ENCODE measurements around the gene BMI1. TPM values are rescaled to one million over a fixed set of nuclear protein-coding genes. Genes with fewer than 3 reads are reported as not detected.

The BMI1 gene
- total RNA-seq, 1 donor from 2014 or later, result 30.8 TPM

- no peak overlapping the region for H3K27ac Mint-ChIP-seq (ENCODE audit: unreplicated experiment)
- H3K9me3 Mint-ChIP-seq (ENCODE audit: unreplicated experiment), result peaks cover 10% of the 10 kb centered on the region
- TF ChIP-seq EZH2 (IDR thresholded peaks at IDR 0.05; ENCODE audit: insufficient read depth, low read length) (peak; percentile 53), CTCF (IDR thresholded peaks at IDR 0.05; ENCODE audit: insufficient read depth, low read depth, low read length) (no peak)
- no peaks in the 10 kb centered on the region for H3K36me3 ChIP-seq (ENCODE audit: insufficient read depth, low read length)
- no peak overlapping the region for H3K4me3 Mint-ChIP-seq (ENCODE audit: unreplicated experiment)
- H3K27me3 Mint-ChIP-seq (ENCODE audit: low read depth, unreplicated experiment), result peaks cover 68% of the 10 kb centered on the region
- no peak overlapping the region for H3K4me2 ChIP-seq (ENCODE audit: low read length)
- peaks cover 29% of the 10 kb centered on the region for H3K4me1 ChIP-seq (ENCODE audit: insufficient read depth, low read length)
- H2AFZ ChIP-seq (ENCODE audit: low read depth, low read length), result no peak overlapping the region
- H3K4me3 ChIP-seq (ENCODE audit: insufficient read depth, low read depth, low read length), result no peak overlapping the region
- no peaks in the 10 kb centered on the region for H4K20me1 ChIP-seq (ENCODE audit: insufficient read depth, low read length)
- H3K4me1 Mint-ChIP-seq (ENCODE audit: low read depth, unreplicated experiment), result peaks cover 6% of the 10 kb centered on the region
- no peaks in the 10 kb centered on the region for H3K79me2 ChIP-seq (ENCODE audit: insufficient read depth, low read length)
- no peak overlapping the region for H3K9ac ChIP-seq (ENCODE audit: low read length)
- peaks cover 3% of the 10 kb centered on the region for H3K36me3 Mint-ChIP-seq (ENCODE audit: low read depth, unreplicated experiment)
- peaks cover 83% of the 10 kb centered on the region for H3K27me3 ChIP-seq (ENCODE audit: insufficient read depth, low read length)
- no peak overlapping the region for H3K27ac ChIP-seq (ENCODE audit: low read depth, low read length)
- peaks cover 4% of the 10 kb centered on the region for H3K9me3 ChIP-seq (ENCODE audit: insufficient read depth, low read depth, low read length)
- no peak for FAIRE-seq
- no peak for DNase-seq (ENCODE audit: low read depth)
Measured at GRCh38 chr10:22338185-22338900, 17.4 kb downstream of the BMI1 start.

- no peak overlapping the region for H2AFZ ChIP-seq (ENCODE audit: low read depth, low read length)
- no peak overlapping the region for H3K4me2 ChIP-seq (ENCODE audit: low read length)
- H3K9ac ChIP-seq (ENCODE audit: low read length), result no peak overlapping the region
- H3K4me3 ChIP-seq (ENCODE audit: insufficient read depth, low read depth, low read length), result no peak overlapping the region
- DNase-seq (ENCODE audit: low read depth), result no peak
- no peak for FAIRE-seq
- Mint-ChIP-seq H3K4me1 (ENCODE audit: low read depth, unreplicated experiment) (peaks cover 3% of the 10 kb centered on the region), H3K9me3 (ENCODE audit: unreplicated experiment) (peaks cover 4% of the 10 kb centered on the region), H3K36me3 (ENCODE audit: low read depth, unreplicated experiment) (no peaks in the 10 kb centered on the region), H3K4me3 (ENCODE audit: unreplicated experiment) (no peak overlapping the region), H3K27ac (ENCODE audit: unreplicated experiment) (no peak overlapping the region), H3K27me3 (ENCODE audit: low read depth, unreplicated experiment) (peaks cover 68% of the 10 kb centered on the region)
- peaks cover 4% of the 10 kb centered on the region for H3K9me3 ChIP-seq (ENCODE audit: insufficient read depth, low read depth, low read length)
- peaks cover 84% of the 10 kb centered on the region for H3K27me3 ChIP-seq (ENCODE audit: insufficient read depth, low read length)
- no peak overlapping the region for H3K27ac ChIP-seq (ENCODE audit: low read depth, low read length)
- H3K4me1 ChIP-seq (ENCODE audit: insufficient read depth, low read length), result peaks cover 29% of the 10 kb centered on the region
- TF ChIP-seq CTCF (IDR thresholded peaks at IDR 0.05; ENCODE audit: insufficient read depth, low read depth, low read length) (no peak), EZH2 (IDR thresholded peaks at IDR 0.05; ENCODE audit: insufficient read depth, low read length) (no peak)
- no peaks in the 10 kb centered on the region for H3K36me3 ChIP-seq (ENCODE audit: insufficient read depth, low read length)
- H4K20me1 ChIP-seq (ENCODE audit: insufficient read depth, low read length), result no peaks in the 10 kb centered on the region
- H3K79me2 ChIP-seq (ENCODE audit: insufficient read depth, low read length), result no peaks in the 10 kb centered on the region
Measured at GRCh38 chr10:22338931-22339330, 18.0 kb downstream of the BMI1 start.

DNA sequence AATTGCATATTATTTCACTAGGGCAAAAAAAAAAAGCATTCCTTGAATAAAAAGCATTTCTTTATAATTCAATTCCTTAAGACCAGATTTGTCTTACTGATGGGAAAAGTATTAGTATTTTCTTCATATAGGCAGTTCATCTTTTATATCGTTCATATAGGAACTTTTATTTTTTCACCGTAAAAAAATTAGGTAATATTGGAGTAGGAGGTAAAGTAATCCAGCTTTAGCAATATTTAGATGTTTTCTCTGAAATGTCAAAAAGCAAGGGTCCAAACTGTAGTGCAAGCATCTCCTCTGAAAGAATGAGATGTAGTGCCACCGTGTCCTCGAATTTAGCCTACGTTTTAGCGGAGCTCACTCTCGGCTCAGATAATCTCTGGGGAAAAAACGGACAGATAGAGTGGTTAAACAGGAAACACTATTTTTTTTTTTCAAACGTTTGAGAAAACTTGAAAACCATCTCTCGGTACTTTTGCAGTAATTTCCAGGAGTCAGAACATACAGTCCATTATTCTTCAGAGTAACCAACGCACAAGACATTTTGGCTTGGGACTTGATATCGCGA, 18.9 kb downstream of the BMI1 start:
- Mint-ChIP-seq H3K9me3 (ENCODE audit: unreplicated experiment) (peaks cover 9% of the 10 kb centered on the region), H3K36me3 (ENCODE audit: low read depth, unreplicated experiment) (no peaks in the 10 kb centered on the region), H3K4me3 (ENCODE audit: unreplicated experiment) (peak overlapping the region; percentile 93), H3K4me1 (ENCODE audit: low read depth, unreplicated experiment) (peaks cover 3% of the 10 kb centered on the region), H3K27ac (ENCODE audit: unreplicated experiment) (peak overlapping the region; percentile 92), H3K27me3 (ENCODE audit: low read depth, unreplicated experiment) (peaks cover 73% of the 10 kb centered on the region)
- Histone ChIP-seq H3K27me3 (ENCODE audit: insufficient read depth, low read length) (peaks cover 84% of the 10 kb centered on the region), H4K20me1 (ENCODE audit: insufficient read depth, low read length) (no peaks in the 10 kb centered on the region), H3K27ac (ENCODE audit: low read depth, low read length) (no peak overlapping the region), H3K36me3 (ENCODE audit: insufficient read depth, low read length) (no peaks in the 10 kb centered on the region), H3K4me2 (ENCODE audit: low read length) (peak overlapping the region; percentile 90), H3K79me2 (ENCODE audit: insufficient read depth, low read length) (no peaks in the 10 kb centered on the region), H3K4me3 (ENCODE audit: insufficient read depth, low read depth, low read length) (peak overlapping the region; percentile 76), H3K9ac (ENCODE audit: low read length) (peak overlapping the region; percentile 89), H2AFZ (ENCODE audit: low read depth, low read length) (no peak overlapping the region), H3K4me1 (ENCODE audit: insufficient read depth, low read length) (peaks cover 22% of the 10 kb centered on the region), H3K9me3 (ENCODE audit: insufficient read depth, low read depth, low read length) (peaks cover 6% of the 10 kb centered on the region)
- no peak for FAIRE-seq
- no peak for DNase-seq (ENCODE audit: low read depth)
- TF ChIP-seq CTCF (IDR thresholded peaks at IDR 0.05; ENCODE audit: insufficient read depth, low read depth, low read length) (no peak), EZH2 (IDR thresholded peaks at IDR 0.05; ENCODE audit: insufficient read depth, low read length) (no peak)
